ENCODE measurements around the gene SH3RF2. TPM values are rescaled to one million over a fixed set of nuclear protein-coding genes. Genes with fewer than 3 reads are reported as not detected.

Gene SH3RF2
- total RNA-seq, 2 experiments from 2014 or later = 0.12 TPM; not detected in 1

GRCh38 chr5:146043722-146044121 lies 107.3 kb downstream of the SH3RF2 start:
- H3K4me1 Mint-ChIP-seq (ENCODE audit: low read depth) = no peaks in the 10 kb centered on the region
- intact Hi-C loops (cut with micrococcal nuclease) = no loop called here

GRCh38 chr5:146047396-146047795 lies 111.0 kb downstream of the SH3RF2 start:
- Mint-ChIP-seq H3K4me3 (no peak overlapping the region), H3K9me3 (no peaks in the 10 kb centered on the region), H3K36me3 (no peaks in the 10 kb centered on the region), H3K27me3 (peaks cover 5% of the 10 kb centered on the region), H3K4me1 (ENCODE audit: low read depth) (no peaks in the 10 kb centered on the region), H3K27ac (no peak overlapping the region)
- POLR2A ChIA-PET = no interaction called here
- DNase-seq = no peak
- intact Hi-C loops (cut with micrococcal nuclease) = no loop called here
- CTCF ChIA-PET = interaction anchor here (0.9 kb wide), 1 partner anchor 221 kb away, joined by 3 read pairs; no protein-coding TSS in a partner anchor

More at GRCh38 chr5:146043722-146044121, 107.3 kb downstream of the SH3RF2 start:
- Mint-ChIP-seq H3K27me3 (no peaks in the 10 kb centered on the region), H3K9me3 (no peaks in the 10 kb centered on the region), H3K36me3 (no peaks in the 10 kb centered on the region), H3K4me3 (no peak overlapping the region), H3K27ac (no peak overlapping the region)
- DNase-seq = no peak
- ChIA-PET POLR2A (no interaction called here), CTCF (no interaction called here)

GRCh38 chr5:146048994-146049703 lies 112.8 kb downstream of the SH3RF2 start:
- Mint-ChIP-seq H3K9me3 (no peaks in the 10 kb centered on the region), H3K4me3 (no peak overlapping the region), H3K27ac (no peak overlapping the region), H3K27me3 (peaks cover 5% of the 10 kb centered on the region), H3K36me3 (no peaks in the 10 kb centered on the region), H3K4me1 (ENCODE audit: low read depth) (no peaks in the 10 kb centered on the region)
- peak; percentile 33 for DNase-seq
- intact Hi-C loops (cut with micrococcal nuclease) = loop anchor here (1.0 to 2.0 kb wide), 2 partner anchors 352 to 368 kb away; no protein-coding TSS in a partner anchor
- ChIA-PET POLR2A (no interaction called here), CTCF (interaction anchor here (1.0 to 2.1 kb wide), 2 partner anchors 224 to 352 kb away, joined by 5 to 8 read pairs; no protein-coding TSS in a partner anchor)

GRCh38 chr5:146049704-146050026 lies 113.3 kb downstream of the SH3RF2 start:
- no peak for DNase-seq
- Mint-ChIP-seq H3K27ac (no peak overlapping the region), H3K27me3 (peaks cover 9% of the 10 kb centered on the region), H3K9me3 (no peaks in the 10 kb centered on the region), H3K36me3 (no peaks in the 10 kb centered on the region), H3K4me3 (no peak overlapping the region), H3K4me1 (ENCODE audit: low read depth) (no peaks in the 10 kb centered on the region)
- intact Hi-C loops (cut with micrococcal nuclease) = loop anchor here (1.0 to 2.0 kb wide), 2 partner anchors 353 to 368 kb away; no protein-coding TSS in a partner anchor
- CTCF ChIA-PET = interaction anchor here (2.1 kb wide), 1 partner anchor 352 kb away, joined by 8 read pairs; no protein-coding TSS in a partner anchor
- POLR2A ChIA-PET = no interaction called here

- ChIA-PET POLR2A (no interaction called here), CTCF (interaction anchor here (0.7 to 1.1 kb wide), 4 partner anchors 12 to 1846 kb away, joined by 3 read pairs; no protein-coding TSS in a partner anchor)
- no peak for DNase-seq
- H3K27me3 Mint-ChIP-seq = peaks cover 9% of the 10 kb centered on the region
- H3K4me3 Mint-ChIP-seq = no peak overlapping the region
- intact Hi-C loops (cut with micrococcal nuclease) = no loop called here
- H3K36me3 Mint-ChIP-seq = no peaks in the 10 kb centered on the region
- H3K4me1 Mint-ChIP-seq (ENCODE audit: low read depth) = no peaks in the 10 kb centered on the region
- H3K9me3 Mint-ChIP-seq = no peaks in the 10 kb centered on the region
- no peak overlapping the region for H3K27ac Mint-ChIP-seq
Measured at GRCh38 chr5:146050086-146050485, 113.7 kb downstream of the SH3RF2 start.

- H3K27me3 Mint-ChIP-seq = peaks cover 9% of the 10 kb centered on the region
- no peaks in the 10 kb centered on the region for H3K4me1 Mint-ChIP-seq (ENCODE audit: low read depth)
- CTCF ChIA-PET = interaction anchor here (1.0 kb wide), 1 partner anchor 370 kb away, joined by 4 read pairs; no protein-coding TSS in a partner anchor
- no peak overlapping the region for H3K4me3 Mint-ChIP-seq
- POLR2A ChIA-PET = no interaction called here
- H3K36me3 Mint-ChIP-seq = no peaks in the 10 kb centered on the region
- no peak for DNase-seq
- no peaks in the 10 kb centered on the region for H3K9me3 Mint-ChIP-seq
- no peak overlapping the region for H3K27ac Mint-ChIP-seq
- intact Hi-C loops (cut with micrococcal nuclease) = no loop called here
Measured at GRCh38 chr5:146051678-146052077, 115.3 kb downstream of the SH3RF2 start.

GRCh38 chr5:146052780-146053179 lies 116.4 kb downstream of the SH3RF2 start:
- CTCF ChIA-PET = interaction anchor here (0.6 kb wide), 1 partner anchor 218 kb away, joined by 3 read pairs; the partner anchor contains the start of gene PRELID2
- POLR2A ChIA-PET = no interaction called here
- no peaks in the 10 kb centered on the region for H3K9me3 Mint-ChIP-seq

GRCh38 chr5:146055432-146055831 lies 119.1 kb downstream of the SH3RF2 start:
- Mint-ChIP-seq H3K27ac (no peak overlapping the region), H3K4me3 (no peak overlapping the region), H3K27me3 (peaks cover 5% of the 10 kb centered on the region), H3K9me3 (no peaks in the 10 kb centered on the region), H3K36me3 (no peaks in the 10 kb centered on the region), H3K4me1 (ENCODE audit: low read depth) (no peaks in the 10 kb centered on the region)
- ChIA-PET CTCF (no interaction called here), POLR2A (no interaction called here)
- intact Hi-C loops (cut with micrococcal nuclease) = no loop called here
- DNase-seq = no peak

More at GRCh38 chr5:146052780-146053179, 116.4 kb downstream of the SH3RF2 start:
- H3K27ac Mint-ChIP-seq = no peak overlapping the region
- intact Hi-C loops (cut with micrococcal nuclease) = no loop called here
- no peaks in the 10 kb centered on the region for H3K4me1 Mint-ChIP-seq (ENCODE audit: low read depth)
- no peak overlapping the region for H3K4me3 Mint-ChIP-seq
- DNase-seq = no peak
- H3K36me3 Mint-ChIP-seq = no peaks in the 10 kb centered on the region
- peaks cover 9% of the 10 kb centered on the region for H3K27me3 Mint-ChIP-seq

- Mint-ChIP-seq H3K27me3 (peaks cover 2% of the 10 kb centered on the region), H3K9me3 (no peaks in the 10 kb centered on the region), H3K27ac (no peak overlapping the region), H3K36me3 (no peaks in the 10 kb centered on the region), H3K4me3 (no peak overlapping the region), H3K4me1 (ENCODE audit: low read depth) (no peaks in the 10 kb centered on the region)
- ChIA-PET POLR2A (no interaction called here), CTCF (no interaction called here)
- intact Hi-C loops (cut with micrococcal nuclease) = no loop called here
- no peak for DNase-seq
Measured at GRCh38 chr5:146059460-146060220, 123.3 kb downstream of the SH3RF2 start.

- no peak overlapping the region for H3K27ac Mint-ChIP-seq
- DNase-seq = no peak
- H3K4me3 Mint-ChIP-seq = no peak overlapping the region
- ChIA-PET CTCF (no interaction called here), POLR2A (no interaction called here)
- H3K4me1 Mint-ChIP-seq (ENCODE audit: low read depth) = no peaks in the 10 kb centered on the region
- no peaks in the 10 kb centered on the region for H3K36me3 Mint-ChIP-seq
- peaks cover 2% of the 10 kb centered on the region for H3K27me3 Mint-ChIP-seq
- H3K9me3 Mint-ChIP-seq = no peaks in the 10 kb centered on the region
- intact Hi-C loops (cut with micrococcal nuclease) = no loop called here
Measured at GRCh38 chr5:146060221-146060585, 123.8 kb downstream of the SH3RF2 start.

- ChIA-PET POLR2A (no interaction called here), CTCF (no interaction called here)
- H3K4me3 Mint-ChIP-seq = no peak overlapping the region
- intact Hi-C loops (cut with micrococcal nuclease) = no loop called here
- no peaks in the 10 kb centered on the region for H3K36me3 Mint-ChIP-seq
- H3K9me3 Mint-ChIP-seq = no peaks in the 10 kb centered on the region
- no peaks in the 10 kb centered on the region for H3K27me3 Mint-ChIP-seq
- no peaks in the 10 kb centered on the region for H3K4me1 Mint-ChIP-seq (ENCODE audit: low read depth)
- no peak overlapping the region for H3K27ac Mint-ChIP-seq
- DNase-seq = no peak
Measured at GRCh38 chr5:146066968-146067367, 130.6 kb downstream of the SH3RF2 start.

- no peaks in the 10 kb centered on the region for H3K4me1 Mint-ChIP-seq (ENCODE audit: low read depth)
- intact Hi-C loops (cut with micrococcal nuclease) = no loop called here
- no peaks in the 10 kb centered on the region for H3K27me3 Mint-ChIP-seq
- H3K4me3 Mint-ChIP-seq = no peak overlapping the region
- ChIA-PET CTCF (interaction anchor here (0.7 kb wide), 1 partner anchor 164 kb away, joined by 3 read pairs; no protein-coding TSS in a partner anchor), POLR2A (no interaction called here)
- H3K9me3 Mint-ChIP-seq = no peaks in the 10 kb centered on the region
- no peak for DNase-seq
- no peak overlapping the region for H3K27ac Mint-ChIP-seq
- H3K36me3 Mint-ChIP-seq = no peaks in the 10 kb centered on the region
Measured at GRCh38 chr5:146068206-146068605, 131.8 kb downstream of the SH3RF2 start.

All from activated CD4-positive, alpha-beta memory T cell treated with anti-CD3 and anti-CD28 coated beads for 36 hours (primary cell).